GM19324 (cell line): ENCODE data around the gene CALCOCO1.

Experiments used
- ATAC-seq: cut with Tn5 transposase; IDR thresholded peaks from one replicate; pipeline ENCODE4 v1.9.1; 2021; ENCODE audit warnings: mild to moderate bottlenecking, moderate library complexity; ENCODE audit not compliant: unreplicated experiment, low FRiP score

CALCOCO1 gene

GRCh38 chr12:53754188-53754585 lies 26.9 kb upstream of the CALCOCO1 start:
- ATAC-seq: no peak

DNA sequence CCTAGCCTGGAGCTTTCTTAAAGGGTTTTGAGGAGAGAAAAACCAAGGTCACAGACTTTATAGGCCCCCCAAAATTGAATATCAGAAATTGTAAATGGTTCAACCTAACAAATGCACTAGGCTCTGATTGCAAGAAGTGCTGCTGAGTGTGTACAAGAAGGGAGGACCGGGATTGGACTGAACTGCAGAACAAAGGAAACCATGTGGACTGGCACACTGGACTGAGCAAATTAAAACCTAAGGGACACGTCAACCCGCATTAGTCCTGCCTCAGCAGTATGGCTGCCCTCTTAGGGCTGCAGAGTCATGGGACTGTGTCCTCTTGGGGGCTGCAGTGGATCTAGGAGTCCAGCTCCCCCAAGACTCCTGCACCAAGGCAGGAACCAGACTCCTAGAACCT lies 25.4 kb upstream of the CALCOCO1 start:
- ATAC-seq: no peak

- no peak for ATAC-seq
Observed at GRCh38 chr12:53752192-53752601, 24.9 kb upstream of the CALCOCO1 start.

GRCh38 chr12:53751336-53752191 lies 24.3 kb upstream of the CALCOCO1 start, which contains the start of gene CISTR:
Gene CISTR, minus strand, starts transcription at chr12:53751979.
- ATAC-seq: no peak

- ATAC-seq: no peak
Observed at GRCh38 chr12:53750812-53751335, 23.6 kb upstream of the CALCOCO1 start.

DNA sequence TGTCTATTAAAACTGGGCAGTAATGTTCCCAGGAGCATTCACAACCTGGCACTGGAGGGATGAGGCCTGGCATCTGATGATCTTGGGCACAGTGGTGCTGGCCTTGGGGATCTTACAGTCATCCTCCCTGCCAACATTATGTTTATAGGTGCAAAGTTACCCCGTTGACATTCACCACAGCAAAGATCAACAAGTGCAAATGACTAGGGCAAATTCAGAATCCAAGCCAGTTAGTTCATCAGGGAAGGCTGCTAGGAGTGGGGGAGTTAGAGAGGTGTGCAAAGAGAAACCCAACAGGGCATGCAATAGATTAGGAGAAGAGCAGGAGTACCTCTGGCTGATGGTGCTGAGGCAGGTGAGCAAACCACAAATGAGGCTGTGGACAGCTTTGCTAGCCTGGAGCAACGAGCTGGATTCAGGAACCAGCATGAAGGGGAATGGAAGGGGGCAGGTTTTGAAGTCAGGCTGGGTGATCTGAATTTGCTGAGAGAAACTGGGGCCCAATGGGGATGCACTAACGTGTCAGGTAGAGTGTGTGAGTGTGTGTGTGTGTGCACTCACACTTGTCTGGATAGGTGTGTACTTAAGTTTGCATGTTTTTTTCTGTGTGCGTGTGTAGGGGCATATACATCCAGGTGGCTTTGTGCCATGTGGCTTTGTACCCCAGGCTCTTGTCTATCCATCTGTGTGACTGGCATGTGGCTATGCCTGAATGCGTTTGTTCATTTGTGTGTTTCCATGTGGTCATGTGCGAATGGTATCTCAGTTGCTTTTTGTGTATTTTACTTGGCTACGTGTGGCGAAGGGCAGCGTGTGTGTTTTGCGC lies 22.9 kb upstream of the CALCOCO1 start:
- no peak for ATAC-seq

- ATAC-seq: no peak
Observed at GRCh38 chr12:53748072-53748840, 21.0 kb upstream of the CALCOCO1 start.

DNA sequence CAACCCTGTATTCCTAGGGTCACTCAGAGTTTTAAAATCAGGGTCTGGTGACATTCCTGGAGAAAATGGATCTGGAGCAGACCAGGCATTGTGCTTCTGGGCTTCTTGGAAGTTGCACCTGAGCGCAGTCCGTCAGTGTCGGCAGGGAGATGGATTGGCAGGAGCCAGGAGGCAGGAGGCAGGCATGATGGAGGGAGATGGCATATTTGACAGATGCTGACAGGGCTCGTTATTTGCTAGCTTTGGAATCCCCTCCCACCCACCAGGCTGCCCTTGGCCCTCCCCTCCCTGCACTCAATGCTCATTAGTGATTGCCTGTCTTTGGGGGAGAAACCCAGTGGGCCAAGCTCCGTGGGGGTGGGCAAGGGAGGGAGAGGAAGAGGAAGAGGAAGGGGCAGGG lies 19.8 kb upstream of the CALCOCO1 start:
- ATAC-seq: no peak

DNA sequence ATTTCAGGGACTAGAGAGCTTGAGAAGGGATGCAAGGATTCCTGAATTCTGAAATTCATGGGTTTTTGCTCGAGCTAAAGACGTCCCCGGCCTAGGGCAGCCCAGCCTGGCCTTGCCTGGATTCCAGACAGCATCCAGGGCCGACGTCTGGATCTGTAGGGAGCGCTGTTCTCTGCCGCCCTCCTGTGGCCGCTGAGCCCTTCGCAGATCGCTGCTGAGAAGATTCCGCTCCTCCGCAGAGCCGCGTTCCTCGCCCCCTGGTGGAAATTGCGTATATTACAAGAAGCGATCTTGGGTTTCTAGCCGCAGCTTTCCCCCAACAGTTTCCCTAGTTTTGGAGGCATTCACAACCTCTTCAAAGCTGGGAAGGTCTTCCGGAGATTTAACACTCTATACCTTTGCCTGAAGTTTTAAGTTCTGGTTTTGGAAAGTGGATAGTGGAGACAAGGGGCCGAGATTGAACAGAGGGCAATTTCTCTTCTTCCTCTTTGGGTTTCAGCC lies 19.4 kb upstream of the CALCOCO1 start:
- ATAC-seq: no peak

- no peak for ATAC-seq
Observed at GRCh38 chr12:53744751-53745150, 17.5 kb upstream of the CALCOCO1 start.

DNA sequence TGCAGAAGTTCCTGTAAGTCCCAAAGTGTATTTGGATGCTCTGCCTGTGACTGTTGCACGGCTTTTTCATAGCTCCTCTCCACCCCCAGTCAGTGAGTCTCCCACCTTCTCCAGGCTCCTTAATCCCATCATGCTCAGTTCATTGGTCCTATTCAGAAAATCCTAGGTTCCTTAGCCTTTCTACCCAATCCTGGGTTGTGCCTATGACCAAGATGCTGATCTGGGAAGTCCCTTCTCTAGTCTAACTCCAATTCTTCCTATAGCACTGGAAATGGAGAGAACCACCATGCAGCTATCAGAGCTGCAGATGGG lies 16.8 kb upstream of the CALCOCO1 start:
- ATAC-seq: no peak

DNA sequence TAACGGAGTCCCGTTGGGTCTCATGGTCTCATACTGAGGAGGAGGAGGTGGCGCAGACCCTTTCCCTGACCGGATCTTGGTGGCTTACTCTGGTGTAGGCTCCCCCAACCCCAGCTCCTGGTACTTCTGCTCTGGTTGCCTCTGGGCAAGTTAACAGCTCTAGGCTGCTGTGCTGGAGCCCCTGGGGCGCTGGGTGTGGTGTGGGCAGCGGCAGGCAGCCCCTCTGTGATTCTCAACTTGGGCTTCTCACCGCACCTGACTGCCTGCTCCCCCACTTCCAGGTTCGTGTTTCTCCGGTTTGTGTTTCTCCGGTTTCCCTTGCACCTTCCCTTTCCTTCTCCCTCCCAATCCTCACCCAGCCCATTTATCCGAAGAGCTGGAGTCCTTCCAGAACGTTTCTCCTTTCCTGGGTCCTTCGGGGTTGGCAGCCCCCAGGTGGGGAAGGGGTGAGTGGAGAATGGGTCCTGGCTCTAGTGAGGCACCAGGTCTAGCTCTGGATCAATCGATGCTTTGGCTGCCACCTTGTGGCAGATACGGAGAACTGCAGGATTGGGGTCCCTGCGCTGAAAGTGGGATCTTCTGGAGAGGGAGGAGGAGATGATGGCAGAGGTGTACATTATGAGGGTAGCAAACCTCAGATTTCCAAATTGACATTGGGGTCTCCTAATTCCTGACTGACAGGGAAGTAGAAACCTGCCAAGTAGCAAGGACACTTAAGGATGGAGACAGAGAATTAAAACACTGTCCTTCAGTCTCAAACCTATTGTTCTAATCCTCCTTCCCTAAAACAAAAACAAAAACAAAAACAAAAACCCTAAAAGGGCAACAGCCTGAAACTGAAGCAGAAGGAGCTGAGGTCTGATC lies 16.2 kb upstream of the CALCOCO1 start:
- no peak for ATAC-seq

GRCh38 chr12:53740130-53740491 lies 12.9 kb upstream of the CALCOCO1 start:
- ATAC-seq: no peak

DNA sequence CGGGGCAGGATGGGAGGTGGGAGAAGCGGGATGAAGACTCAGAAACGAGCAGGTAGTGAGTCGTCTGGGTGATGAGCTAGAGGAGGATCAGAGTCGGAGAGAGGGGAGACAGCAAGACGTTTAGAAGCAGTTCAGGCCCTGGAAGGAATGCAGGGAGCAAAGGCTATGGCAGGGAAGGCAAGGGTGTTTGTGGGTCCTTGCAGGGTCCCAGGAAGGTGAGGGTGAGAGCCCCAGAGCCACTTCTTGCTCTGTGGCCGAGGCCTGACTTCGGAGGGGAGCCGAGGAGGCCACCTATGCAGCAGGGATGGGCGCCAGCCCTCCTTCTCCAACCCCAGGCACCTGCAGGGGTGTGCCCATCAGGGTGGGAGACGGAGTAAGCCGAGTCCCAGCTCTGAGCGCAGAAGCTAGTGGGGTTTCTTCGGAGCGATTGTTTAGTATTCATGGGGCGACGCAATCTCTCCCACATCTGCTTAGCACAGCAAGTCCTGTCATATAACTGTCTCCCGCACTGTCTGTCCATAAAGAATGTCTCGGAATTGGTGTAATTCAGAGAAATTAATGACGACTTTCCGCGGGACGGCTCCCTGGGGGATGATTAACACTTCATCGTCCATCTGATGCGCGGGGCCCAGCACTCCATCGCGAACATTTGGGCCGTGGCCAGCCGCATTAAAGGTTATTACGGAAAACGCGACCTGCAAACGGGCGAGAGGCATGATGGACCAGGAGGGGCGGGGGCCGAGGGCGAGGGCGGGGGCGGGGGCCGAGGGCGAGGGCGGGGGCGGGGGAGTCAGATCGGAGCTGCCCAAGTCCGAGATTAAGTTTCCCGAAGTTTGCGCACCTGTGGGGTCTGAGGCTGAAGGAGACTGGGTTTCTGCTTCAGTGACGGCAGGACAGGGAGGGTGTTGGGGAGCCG lies 12.2 kb upstream of the CALCOCO1 start:
- no peak for ATAC-seq

GRCh38 chr12:53738406-53739213 lies 11.4 kb upstream of the CALCOCO1 start:
- ATAC-seq: no peak

- ATAC-seq: no peak
Observed at GRCh38 chr12:53737951-53738405, 10.7 kb upstream of the CALCOCO1 start.

GRCh38 chr12:53737093-53737808 lies 10.0 kb upstream of the CALCOCO1 start:
- no peak for ATAC-seq
